HEK293 (cell line): ENCODE measurements around the gene SLC18A3.

Experiments used
- CTCF ChIP-seq: fragments of 450-650 bp; formaldehyde crosslinking; IDR thresholded peaks from 2 replicates; pipeline ENCODE4 v1.5.1; 2016; ENCODE audit warnings: missing biosample characterization, missing genetic modification characterization
- KLF16 ChIP-seq: fragments of 450-650 bp; formaldehyde crosslinking; IDR thresholded peaks from 2 replicates; pipeline ENCODE4 v1.5.1; 2017; ENCODE audit warnings: missing biosample characterization, missing genetic modification characterization
- TSHZ1 ChIP-seq: fragments of 450-650 bp; formaldehyde crosslinking; IDR thresholded peaks from 2 replicates; pipeline ENCODE4 v1.5.1; 2016; ENCODE audit warnings: missing biosample characterization, missing genetic modification characterization, borderline replicate concordance
- YY1 ChIP-seq: fragments of 450-650 bp; formaldehyde crosslinking; IDR thresholded peaks from 2 replicates; pipeline ENCODE4 v1.5.1; 2018; ENCODE audit warnings: missing biosample characterization, missing genetic modification characterization
- ZBTB49 ChIP-seq: fragments of 450-650 bp; formaldehyde crosslinking; IDR thresholded peaks from 2 replicates; pipeline ENCODE4 v1.5.1; 2016; ENCODE audit warnings: missing biosample characterization, missing genetic modification characterization, low read depth
- ZBTB8A ChIP-seq: fragments of 450-650 bp; formaldehyde crosslinking; IDR thresholded peaks from 2 replicates; pipeline ENCODE4 v1.5.1; 2016; ENCODE audit warnings: missing biosample characterization, missing genetic modification characterization
- ZNF138 ChIP-seq: fragments of 450-650 bp; formaldehyde crosslinking; IDR thresholded peaks from 2 replicates; pipeline ENCODE4 v1.5.1; 2016; ENCODE audit warnings: missing biosample characterization, missing genetic modification characterization, borderline replicate concordance
- ZNF19 ChIP-seq: fragments of 450-650 bp; formaldehyde crosslinking; IDR thresholded peaks from 2 replicates; pipeline ENCODE4; 2016; ENCODE audit warnings: missing biosample characterization, missing genetic modification characterization, low read depth
- ZNF610 ChIP-seq: fragments of 450-650 bp; formaldehyde crosslinking; IDR thresholded peaks from 2 replicates; pipeline ENCODE4 v1.5.1; 2016; ENCODE audit warnings: missing biosample characterization, missing genetic modification characterization, borderline replicate concordance
- ZNF768 ChIP-seq: fragments of 450-650 bp; formaldehyde crosslinking; IDR thresholded peaks from 2 replicates; pipeline ENCODE4 v1.5.1; 2018; ENCODE audit warnings: missing biosample characterization, mild to moderate bottlenecking, missing genetic modification characterization
- ZSCAN18 ChIP-seq: fragments of 450-650 bp; formaldehyde crosslinking; IDR thresholded peaks from 2 replicates; pipeline ENCODE4 v1.5.1; 2016; ENCODE audit warnings: missing biosample characterization, missing genetic modification characterization

GRCh38 chr10:49577182-49577925 is 32.8 kb upstream of the SLC18A3 start:
- TF ChIP-seq ZNF768 (tag by site-specific recombination) (no peak), CTCF (tag by site-specific recombination) (no peak), ZBTB8A (tag by site-specific recombination) (no peak), ZNF19 (tag by site-specific recombination) (no peak), ZSCAN18 (tag by site-specific recombination) (no peak), TSHZ1 (tag by site-specific recombination) (no peak), ZBTB49 (tag by site-specific recombination) (no peak), YY1 (tag by site-specific recombination) (no peak), KLF16 (tag by site-specific recombination) (no peak), ZNF138 (tag by site-specific recombination) (no peak), ZNF610 (tag by site-specific recombination) (no peak)
